ENCODE results near the gene CACNB4.
"Not testable (repeated sequence)": the region's sequence is repeated elsewhere in the genome, so short reads cannot be mapped to it uniquely, and the experiment has no call there.

Gene CACNB4

GRCh38 chr2:151927501-151928221 is 171.2 kb downstream of the CACNB4 start:
- TF ChIP-seq, protein P1, sequence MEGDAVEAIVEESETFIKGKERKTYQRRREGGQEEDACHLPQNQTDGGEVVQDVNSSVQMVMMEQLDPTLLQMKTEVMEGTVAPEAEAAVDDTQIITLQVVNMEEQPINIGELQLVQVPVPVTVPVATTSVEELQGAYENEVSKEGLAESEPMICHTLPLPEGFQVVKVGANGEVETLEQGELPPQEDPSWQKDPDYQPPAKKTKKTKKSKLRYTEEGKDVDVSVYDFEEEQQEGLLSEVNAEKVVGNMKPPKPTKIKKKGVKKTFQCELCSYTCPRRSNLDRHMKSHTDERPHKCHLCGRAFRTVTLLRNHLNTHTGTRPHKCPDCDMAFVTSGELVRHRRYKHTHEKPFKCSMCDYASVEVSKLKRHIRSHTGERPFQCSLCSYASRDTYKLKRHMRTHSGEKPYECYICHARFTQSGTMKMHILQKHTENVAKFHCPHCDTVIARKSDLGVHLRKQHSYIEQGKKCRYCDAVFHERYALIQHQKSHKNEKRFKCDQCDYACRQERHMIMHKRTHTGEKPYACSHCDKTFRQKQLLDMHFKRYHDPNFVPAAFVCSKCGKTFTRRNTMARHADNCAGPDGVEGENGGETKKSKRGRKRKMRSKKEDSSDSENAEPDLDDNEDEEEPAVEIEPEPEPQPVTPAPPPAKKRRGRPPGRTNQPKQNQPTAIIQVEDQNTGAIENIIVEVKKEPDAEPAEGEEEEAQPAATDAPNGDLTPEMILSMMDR (IDR thresholded peaks at IDR 0.05; ENCODE audit: low read depth, low read length, missing control alignments): no peak
- no peak overlapping the region for H3K4me3 ChIP-seq (replicated peaks; ENCODE audit: low read depth, low read length)
- no peak for DNase-seq (ENCODE audit: extremely low read depth, low read depth)

DNA sequence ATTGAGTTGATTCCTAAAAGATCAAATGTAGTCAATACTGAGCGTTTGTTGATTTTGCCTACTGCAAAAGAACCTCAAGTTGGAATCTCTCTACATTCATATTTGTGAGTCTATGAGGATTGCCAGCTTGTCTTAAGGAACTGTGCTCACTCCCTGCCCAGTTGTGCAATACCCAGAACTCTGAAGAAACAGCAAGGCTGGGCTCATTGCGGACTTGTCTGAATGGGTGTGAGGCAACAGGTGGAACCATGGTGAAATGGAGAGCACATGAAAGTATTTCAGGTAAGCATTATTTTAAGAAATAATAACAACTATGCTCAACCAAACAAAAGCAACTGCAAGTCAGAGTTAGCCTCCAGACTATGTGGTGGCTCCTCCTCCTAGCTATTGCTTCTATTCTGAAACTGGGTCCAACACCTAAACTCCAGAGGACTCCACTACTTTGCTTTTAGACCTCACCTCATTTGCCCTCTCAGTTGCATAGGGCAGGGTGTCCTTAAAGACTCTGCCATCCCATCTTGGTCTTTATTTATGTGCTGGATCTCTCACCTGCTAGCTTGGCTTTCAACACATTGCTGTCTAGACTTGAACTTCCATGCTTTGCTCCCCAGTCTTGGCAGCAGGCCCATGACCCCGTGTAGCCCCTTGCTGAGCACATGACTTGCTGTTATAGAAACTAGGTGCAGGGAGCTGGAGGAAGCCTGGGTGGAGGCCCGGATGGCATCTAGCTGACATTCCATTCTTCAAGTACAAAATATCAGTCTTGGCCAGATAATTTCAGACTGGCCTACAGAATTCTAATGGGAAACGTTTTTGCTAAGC is 175.8 kb downstream of the CACNB4 start:
- DNase-seq (ENCODE audit: extremely low read depth, low read depth): no peak
- H3K4me3 ChIP-seq (replicated peaks; ENCODE audit: low read depth, low read length): no peak overlapping the region
- TF ChIP-seq, protein P1 (IDR thresholded peaks at IDR 0.05; ENCODE audit: low read depth, low read length, missing control alignments): no peak

DNA sequence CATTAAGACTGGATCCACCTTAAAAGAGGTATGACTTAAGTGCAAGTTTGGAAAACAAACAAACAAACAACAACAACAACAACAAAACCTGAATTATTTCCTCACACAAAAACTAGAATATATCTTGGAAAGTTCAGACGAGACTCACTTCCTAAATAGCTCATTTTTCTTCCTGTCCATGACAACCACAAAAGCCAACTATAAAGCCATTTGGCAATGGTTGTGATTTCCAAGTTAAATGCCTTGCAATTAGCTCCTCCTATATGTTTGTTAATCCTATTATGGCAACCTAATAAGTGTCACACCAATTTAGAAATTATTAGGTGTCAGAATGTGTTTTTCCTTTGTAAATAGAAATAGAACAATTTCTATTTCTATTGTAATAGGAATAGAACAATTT is 179.1 kb downstream of the CACNB4 start:
- no peak overlapping the region for H3K4me3 ChIP-seq (replicated peaks; ENCODE audit: low read depth, low read length)
- TF ChIP-seq, protein P1 (IDR thresholded peaks at IDR 0.05; ENCODE audit: low read depth, low read length, missing control alignments): no peak
- no peak for DNase-seq (ENCODE audit: extremely low read depth, low read depth)

DNA sequence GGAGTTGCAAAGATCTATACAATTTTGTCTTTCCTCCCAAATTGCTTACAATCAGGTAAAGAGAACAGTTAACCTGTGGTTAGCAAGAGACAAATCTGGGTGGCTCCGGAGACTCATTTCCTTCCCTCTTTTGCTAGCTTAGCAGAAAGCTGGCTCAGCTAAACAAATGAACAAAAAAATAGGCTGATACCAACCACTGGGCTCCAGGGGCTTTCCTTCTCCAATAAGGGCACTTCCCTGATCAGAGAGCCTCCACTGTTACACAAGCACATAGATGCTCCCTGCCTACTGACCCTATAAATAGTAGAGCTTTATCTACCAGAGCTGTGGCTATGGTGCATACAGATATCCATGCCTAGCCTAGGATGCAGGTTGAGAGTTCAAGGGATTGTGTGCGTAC is 180.5 kb downstream of the CACNB4 start:
- TF ChIP-seq, protein P1 (IDR thresholded peaks at IDR 0.05; ENCODE audit: low read depth, low read length, missing control alignments): no peak

DNA sequence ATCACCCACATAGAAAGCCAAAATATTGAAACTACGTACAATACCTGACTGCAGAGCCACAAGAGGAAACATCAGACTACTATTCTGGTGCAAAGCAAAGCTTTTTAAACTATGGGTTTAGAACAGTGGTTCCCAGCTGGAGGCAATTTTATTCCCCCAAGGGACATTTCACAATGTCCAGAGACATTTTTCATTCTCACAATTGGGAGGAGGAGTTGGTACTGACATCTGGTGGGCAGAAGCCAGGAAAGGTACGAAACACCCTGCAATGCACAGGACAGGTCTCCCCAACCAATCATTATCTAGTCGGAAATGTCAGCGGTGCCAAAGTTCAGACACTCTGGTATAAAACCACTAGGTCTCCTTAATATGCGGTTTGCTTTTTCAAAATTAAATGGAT is 182.2 kb downstream of the CACNB4 start:
- TF ChIP-seq, protein P1 (IDR thresholded peaks at IDR 0.05; ENCODE audit: low read depth, low read length, missing control alignments): no peak
- no peak overlapping the region for H3K4me3 ChIP-seq (replicated peaks; ENCODE audit: low read depth, low read length)
- no peak for DNase-seq (ENCODE audit: extremely low read depth, low read depth)

More for the DNA sequence above, 180.5 kb downstream of the CACNB4 start:
- no peak for DNase-seq (ENCODE audit: extremely low read depth, low read depth)
- H3K4me3 ChIP-seq (replicated peaks; ENCODE audit: low read depth, low read length): no peak overlapping the region

- H3K4me3 ChIP-seq (replicated peaks; ENCODE audit: low read depth, low read length); DNase-seq (ENCODE audit: extremely low read depth, low read depth): not testable (repeated sequence)
Observed at GRCh38 chr2:151915629-151916025, 183.2 kb downstream of the CACNB4 start.

DNA sequence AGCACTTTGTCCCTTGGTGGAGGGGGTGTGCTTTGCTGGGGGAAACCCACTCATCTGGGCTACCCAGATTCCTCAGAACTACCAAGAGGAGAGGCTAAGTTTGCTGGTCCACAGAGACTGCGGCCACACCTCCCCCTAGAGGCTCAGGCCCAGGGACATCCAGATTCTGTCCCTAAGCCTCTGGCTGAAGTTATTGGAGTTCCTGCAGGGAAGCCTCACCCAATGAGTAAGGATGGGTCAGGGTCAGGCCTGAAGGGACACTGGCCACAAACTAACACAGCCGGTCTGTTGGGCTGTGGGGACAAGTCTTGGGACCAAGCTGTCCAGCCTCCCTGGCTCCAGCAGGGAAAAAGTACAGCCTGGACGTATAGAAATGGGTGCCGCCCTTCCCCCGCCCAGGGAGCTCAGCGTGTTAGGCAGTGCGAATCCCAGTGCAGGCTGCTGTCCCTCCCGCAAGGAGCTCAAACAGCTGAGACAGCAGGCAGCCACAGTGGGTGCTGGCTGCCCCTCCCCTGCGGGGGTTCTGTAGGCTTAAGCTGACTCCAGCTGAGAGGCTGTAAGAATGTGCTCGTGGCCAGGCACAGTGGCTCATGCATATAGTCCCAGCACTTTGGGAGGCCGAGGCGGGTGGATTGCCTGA is 183.7 kb downstream of the CACNB4 start:
- no peak overlapping the region for H3K4me3 ChIP-seq (replicated peaks; ENCODE audit: low read depth, low read length)
- TF ChIP-seq, protein P1 (IDR thresholded peaks at IDR 0.05; ENCODE audit: low read depth, low read length, missing control alignments): no peak
- no peak for DNase-seq (ENCODE audit: extremely low read depth, low read depth)
